22Rv1 (cell line): Measurements from ENCODE around the gene NPB.

Source experiments
- ZFX ChIP-seq: fragments of 450-650 bp; IDR thresholded peaks from 2 replicates; pipeline ENCODE4 v1.6.1; 2017; ENCODE audit warnings: antibody characterized with exemption, borderline replicate concordance
- TF ChIP-seq, protein P1 (sequence below): fragments of 450-650 bp; IDR thresholded peaks from 2 replicates; pipeline ENCODE4 v1.5.1; 2017; ENCODE audit warnings: mild to moderate bottlenecking

GRCh38 chr17:81884520-81884919 lies 17.5 kb upstream of the NPB start:
- TF ChIP-seq, protein P1, sequence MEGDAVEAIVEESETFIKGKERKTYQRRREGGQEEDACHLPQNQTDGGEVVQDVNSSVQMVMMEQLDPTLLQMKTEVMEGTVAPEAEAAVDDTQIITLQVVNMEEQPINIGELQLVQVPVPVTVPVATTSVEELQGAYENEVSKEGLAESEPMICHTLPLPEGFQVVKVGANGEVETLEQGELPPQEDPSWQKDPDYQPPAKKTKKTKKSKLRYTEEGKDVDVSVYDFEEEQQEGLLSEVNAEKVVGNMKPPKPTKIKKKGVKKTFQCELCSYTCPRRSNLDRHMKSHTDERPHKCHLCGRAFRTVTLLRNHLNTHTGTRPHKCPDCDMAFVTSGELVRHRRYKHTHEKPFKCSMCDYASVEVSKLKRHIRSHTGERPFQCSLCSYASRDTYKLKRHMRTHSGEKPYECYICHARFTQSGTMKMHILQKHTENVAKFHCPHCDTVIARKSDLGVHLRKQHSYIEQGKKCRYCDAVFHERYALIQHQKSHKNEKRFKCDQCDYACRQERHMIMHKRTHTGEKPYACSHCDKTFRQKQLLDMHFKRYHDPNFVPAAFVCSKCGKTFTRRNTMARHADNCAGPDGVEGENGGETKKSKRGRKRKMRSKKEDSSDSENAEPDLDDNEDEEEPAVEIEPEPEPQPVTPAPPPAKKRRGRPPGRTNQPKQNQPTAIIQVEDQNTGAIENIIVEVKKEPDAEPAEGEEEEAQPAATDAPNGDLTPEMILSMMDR: no peak
- TF ChIP-seq ZFX: no peak
